GM19468 (cell line): Measurements from ENCODE around the gene COPS2.

ENCODE experiments used
- ATAC-seq: cut with Tn5 transposase; IDR thresholded peaks from one replicate; pipeline ENCODE4 v1.9.1; 2021; ENCODE audit warnings: mild to moderate bottlenecking, moderate library complexity, moderate number of reproducible peaks; ENCODE audit not compliant: unreplicated experiment; ENCODE audit errors: extremely low read depth

The COPS2 gene

DNA sequence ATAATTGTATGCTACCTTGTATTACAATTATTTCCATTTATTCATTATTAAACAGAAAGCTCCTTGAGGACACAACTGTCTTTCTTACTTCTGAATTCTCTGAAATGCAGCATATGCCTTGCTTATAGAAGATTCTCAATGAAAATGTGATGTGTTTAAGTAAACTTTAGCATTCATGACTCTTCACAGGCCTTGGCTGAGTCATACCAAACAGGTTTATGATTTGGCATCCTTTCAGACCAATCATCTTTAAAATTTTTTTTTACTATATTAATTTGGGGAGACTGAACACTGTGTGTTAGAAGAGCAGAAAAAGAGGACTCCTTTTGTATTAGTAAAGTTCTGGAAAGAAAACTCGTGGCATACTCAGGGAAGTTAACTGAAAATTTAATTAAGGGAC, 8.3 kb upstream of the COPS2 start:
- ATAC-seq = no peak

DNA sequence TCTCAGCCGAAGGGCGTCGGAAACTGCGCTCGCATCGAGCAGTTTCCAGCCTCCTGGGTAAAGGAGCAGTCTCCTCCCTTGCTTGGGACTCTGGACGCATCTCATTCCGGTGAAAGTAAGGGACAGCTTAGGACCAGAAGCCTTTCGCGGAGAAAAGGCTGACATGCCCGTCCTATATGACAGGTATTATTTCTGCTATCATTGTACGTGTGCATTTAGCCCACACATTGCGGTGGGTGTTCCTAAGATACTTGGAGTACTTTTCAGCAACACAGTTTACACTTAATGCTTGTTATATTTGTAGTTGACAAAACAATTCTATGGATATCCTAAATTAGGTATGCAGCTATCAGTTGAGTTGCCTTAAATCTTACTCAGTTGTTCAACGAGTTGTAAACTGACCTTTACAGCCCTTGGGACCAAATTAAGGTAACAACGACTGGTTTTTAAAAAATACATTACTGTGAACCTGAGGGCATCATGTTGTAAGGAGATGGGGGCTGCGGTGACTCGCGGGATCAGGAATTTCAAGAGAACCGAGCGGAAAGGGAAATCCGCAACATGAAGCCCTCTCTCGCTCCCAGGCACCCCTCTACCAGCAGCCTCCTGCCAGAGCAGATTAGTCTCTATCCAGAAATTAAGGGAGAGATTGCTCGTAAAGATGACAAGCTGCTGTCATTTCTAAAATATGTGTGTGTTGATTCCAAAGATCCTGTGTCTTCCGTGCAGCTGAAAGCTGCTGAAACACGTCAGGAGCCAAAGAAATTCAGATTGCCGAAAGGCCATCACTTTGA, 632 bp upstream of the COPS2 start:
- peak; percentile 2 for ATAC-seq

DNA sequence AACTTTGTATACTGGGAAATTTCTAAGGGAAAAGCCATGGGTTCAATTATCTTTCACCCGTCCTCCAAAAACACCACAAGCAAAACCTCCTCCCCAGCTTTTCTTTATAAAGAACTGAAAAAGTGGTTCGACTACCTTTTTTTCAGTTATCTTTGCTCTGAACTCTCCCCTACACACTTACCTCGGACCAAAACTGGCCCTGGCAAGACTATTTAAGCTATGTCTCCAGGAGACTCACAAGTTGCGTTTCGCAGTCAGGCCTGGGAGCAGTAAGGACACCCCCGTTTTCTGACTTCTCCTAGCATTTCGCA, 645 bp downstream of the COPS2 start:
- no peak for ATAC-seq

DNA sequence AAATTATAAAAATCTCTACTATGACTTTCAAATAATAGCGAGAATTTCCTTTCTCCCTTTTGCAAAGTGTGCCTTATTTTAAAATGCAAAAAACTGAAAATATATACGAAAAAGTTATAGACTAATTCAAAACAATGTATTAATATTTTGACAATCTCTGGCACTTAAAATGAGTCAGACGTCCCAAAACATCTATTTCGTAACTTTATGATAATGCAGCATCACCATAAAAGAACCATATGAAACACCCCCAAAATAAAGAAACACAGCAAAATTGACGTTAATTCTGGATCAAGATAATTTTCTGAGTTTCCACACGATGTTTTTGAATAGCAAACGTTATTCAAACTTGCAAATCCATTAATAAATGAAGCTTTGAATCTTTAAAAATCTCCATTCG, 1.0 kb downstream of the COPS2 start:
- ATAC-seq = no peak

DNA sequence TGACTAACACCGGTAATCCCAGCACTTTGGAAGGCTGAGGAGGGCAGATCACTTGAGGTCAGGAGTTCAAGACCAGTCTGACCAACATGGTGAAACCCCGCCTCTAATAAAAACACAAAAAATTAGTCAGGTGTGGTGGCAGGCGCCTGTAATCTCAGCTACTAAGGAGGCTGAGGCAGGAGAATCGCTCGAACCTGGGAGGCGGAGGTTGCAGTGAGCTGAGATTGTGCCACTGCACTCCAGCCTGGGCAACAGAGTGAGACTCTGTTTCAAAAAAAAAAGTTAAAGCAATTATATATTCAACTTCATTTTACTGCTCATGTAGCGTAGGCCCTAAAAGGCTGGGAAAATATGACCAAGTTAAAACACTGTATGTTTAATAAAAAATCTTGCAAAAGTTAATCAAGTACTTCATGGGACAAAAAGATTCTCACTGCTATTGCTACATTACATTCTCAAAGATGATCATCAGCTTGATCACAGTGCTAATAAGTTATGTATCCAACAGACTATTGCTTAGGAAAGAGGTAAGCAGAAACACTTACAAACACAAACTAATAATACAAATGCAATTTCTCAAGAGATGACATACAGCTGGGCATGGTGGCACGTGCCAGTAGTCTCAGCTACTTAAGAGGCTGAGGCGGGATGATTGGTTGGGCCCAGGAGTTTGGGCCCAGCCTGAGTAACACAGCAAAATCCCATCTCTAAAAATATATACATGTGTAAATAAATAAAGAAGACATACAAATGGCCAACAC, 2.7 kb downstream of the COPS2 start:
- ATAC-seq = no peak

DNA sequence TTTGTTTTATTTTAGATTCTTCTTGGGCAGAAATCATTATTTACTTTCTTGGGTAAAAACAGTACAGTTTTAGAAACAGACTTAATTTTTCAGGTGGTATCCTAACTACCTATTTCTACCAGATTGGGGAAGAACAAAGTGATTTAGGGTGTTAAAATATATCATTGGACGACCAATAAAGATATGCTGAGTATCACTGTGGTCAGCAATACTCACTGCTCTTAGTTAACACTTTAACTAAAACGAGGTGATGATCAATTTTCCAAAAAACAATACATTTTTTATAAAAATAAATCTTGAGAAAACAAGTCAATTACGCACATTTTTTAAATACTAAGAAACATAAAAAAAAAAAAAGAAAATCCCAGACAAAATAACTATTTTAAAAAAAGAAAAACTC, 3.6 kb downstream of the COPS2 start:
- ATAC-seq = no peak

DNA sequence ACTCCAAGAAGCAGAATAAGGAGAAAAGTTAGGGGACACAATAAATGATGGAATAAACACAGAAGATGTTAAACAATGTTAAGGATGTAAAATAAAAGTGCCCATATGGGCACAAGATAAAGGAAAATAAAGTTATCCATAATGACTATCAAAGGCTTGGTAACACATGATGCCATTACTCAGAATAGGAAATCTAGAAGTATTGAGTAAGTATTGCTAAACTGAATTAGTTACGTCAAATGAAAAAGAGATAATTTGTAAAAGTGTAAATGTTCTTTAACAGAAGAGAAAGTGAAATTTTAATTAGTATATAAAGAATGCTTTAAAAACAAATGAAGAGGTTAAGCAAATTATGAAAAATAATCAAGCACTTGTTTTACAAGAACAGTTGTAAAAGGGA, 6.7 kb downstream of the COPS2 start:
- no peak for ATAC-seq

DNA sequence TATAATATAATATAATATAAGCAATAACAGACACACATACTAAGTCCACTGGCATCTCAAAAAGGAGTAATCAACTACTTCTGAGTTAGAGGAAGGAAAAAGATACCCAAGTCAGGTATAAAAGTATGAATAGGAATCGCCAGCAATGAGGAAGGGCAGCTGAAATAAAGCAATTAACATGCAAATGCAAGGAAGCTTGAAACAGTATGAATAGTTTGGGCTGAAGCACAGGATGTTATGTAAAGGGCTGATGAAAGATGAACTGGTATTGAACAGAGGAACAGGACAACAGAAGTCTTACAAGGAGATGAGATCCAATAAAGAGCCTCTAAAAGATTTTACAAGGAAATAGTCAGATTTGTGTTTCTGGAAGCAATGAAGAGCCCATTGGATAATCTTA, 7.1 kb downstream of the COPS2 start:
- no peak for ATAC-seq

DNA sequence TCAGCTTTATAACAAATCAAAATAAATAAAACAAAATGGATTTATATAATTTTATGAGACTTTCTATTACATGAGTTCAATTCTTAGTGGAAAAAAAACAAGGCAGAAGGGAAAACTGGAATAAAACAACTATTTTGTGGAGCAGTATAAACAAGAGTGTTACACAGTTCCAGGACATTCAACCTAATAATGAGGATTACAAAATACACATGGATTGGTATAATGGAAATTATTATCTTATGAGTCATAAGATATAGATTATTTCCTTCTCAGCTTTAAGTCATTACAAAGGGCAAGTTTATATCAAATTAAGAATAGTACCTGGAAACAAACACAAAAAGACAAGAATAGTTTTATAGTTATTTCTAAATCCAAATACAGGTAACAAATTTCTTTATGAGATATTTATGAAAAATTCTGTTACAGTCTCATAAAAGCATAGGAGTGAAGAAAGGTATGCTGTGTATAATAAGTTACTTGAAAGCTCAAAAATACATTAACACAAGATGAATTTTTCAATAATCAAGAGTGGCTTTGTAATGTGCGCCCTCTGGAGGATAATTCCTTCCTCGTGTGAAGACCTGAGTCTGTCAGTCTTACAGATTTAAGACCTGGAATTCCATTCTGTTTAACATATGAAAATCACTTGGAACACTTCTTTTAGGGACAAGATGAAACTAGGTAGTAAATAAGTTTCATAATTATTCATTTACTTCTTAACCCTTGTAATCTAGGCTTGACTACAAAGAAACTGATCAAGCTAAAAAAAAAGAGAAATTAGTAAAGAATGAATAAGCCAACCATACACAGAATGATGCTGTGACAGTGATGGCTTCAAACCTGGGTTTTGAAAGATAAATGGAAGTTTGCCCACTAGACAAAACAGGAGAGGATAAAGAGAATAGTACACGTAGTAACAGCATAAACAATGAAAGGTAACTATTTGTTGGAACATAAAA, 9.5 kb downstream of the COPS2 start:
- ATAC-seq = no peak

DNA sequence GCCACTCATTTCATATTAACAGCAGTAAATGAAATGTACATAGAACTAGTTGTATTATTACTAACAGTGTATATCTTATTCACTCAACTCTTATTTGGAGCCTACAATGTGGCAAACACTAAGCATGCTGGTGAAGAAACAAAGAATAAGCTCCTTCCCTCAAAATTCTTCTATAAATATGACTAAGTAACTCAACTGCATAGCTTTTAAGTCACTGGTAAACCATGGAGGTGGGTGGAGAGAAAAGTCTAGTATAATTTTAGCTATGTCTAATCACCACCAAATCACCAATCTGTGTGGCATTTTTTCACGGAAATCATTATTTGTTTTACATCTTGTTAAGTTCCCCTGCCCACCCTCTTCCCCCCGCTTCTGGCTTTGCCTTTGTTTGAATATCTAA, 17.5 kb downstream of the COPS2 start:
- ATAC-seq = no peak

DNA sequence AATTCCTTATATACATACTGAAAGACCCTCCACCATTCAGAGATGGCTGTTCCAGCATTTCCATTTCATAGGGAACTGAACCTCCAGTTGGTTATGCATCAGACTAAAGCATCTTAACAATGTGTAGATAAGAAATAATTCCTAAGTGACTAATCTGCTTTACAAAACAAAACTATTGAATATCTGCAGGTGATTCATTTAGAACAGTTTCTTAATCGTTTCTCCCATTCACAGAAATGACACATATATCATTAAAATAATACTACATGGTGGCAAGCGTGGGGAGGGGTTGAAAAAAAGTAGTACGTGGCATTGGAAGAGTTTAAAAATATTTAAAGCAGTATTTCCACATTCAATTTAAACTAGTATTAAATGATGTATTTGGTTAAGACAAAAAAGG, 19.5 kb downstream of the COPS2 start:
- no peak for ATAC-seq

DNA sequence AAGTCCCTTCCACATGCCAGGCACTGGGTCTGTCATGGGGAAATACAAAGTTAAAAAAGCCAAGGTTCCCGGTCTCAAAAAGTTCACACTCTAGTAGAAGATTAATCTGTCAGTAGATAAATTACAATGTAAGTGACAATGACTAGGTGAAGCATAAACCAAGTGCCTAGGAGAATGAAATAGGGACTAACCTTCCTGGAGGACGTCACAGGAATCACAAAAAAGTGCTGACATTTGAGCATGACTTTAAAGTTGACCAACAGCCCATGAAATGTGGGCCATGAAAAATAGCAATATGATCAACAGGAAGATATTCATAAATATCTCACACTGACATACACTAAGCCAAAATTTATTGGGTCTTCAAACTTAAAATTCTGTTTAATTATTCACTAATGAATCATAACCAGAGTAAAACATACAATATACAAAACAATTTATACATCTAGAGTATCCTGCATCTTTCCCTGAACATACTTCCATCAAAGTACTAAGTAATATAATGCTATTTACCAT, 20.0 kb downstream of the COPS2 start:
- ATAC-seq = no peak

DNA sequence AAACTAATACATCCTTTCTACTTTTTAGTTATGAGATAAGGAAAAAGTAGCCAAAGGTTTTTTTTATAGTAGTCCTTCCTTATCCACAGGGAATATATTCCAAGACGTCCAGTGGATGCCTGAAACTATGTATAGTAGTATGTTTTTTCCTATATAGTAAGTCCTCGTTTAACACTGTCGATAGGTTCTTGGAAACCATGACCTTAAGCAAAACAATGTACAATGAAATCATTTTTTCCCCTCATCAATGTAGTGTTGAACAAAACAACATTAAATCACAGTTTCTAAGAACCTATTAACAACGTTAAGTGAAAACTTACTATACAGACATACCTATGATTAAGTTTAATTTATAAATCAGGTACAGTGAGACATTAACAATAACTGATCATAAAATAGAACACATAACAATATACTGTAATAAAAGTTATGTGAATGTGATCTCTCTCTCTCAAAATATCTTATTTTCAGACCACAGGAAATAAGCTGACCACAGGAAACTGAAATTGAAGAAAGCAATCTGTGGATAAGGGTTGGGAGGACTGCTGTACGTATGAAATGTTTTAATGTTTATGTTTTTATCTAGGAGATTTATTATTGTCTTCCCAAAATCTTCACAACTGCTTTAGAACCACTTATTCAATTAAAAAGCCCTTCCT, 20.6 kb downstream of the COPS2 start:
- no peak for ATAC-seq

DNA sequence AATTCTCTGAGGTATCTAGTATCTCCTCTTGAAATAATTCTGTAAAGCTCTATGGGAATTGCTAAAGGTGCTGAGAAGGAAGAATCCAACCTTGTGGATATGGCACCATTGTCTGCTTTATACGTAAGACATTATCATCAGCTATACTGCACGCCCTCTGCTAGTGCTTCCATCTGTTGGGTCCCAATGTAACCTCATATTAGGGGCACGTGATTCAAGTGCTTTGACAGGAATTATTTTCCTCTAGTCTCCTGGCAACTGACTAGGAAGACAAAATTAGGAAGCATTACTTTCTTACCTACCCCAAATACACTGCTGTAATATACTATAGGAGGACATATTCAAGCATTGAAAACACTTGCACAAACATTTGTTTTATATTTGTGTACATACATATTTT, 24.0 kb downstream of the COPS2 start:
- no peak for ATAC-seq

DNA sequence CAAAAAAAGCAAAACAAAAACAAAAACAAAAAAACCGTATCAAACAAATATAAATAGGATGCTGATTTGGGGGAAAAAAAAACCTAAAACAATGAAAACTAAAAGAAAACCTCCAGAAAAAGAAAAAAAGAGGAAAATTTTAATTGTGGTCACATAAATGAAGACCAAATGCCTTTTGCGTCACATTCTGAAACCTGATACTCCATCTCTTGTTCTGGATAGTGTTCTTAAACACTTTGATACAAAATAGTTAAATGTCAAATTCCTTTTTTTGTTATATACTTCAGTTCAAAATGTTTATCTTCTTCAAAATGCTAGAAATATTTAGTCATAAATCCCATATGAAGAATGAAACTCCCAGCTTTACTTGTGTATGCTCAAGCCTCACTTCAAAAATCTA, 31.0 kb downstream of the COPS2 start:
- ATAC-seq = no peak

DNA sequence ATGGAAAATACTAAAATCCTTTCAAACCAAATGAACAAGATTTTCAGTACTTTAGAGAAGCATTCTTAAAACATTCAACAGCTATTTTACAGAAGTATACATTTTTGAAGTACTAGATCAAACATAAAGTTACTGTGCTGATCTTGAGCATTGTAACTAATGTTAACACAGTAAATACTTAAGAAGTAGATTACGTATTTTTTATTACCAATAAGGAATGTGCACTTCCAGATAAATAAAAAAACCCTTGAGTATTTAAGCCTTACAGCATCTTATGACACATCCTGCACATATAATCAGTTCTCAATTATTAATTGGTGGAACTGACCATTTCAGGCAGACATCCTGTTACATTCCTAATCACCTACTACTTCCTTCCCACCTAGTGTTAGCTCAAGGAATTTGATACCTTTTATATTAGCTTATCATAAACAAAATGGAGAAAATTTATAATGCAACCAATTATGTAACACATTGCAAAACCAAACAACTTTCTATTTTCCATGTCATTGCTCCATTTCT, 32.8 kb downstream of the COPS2 start:
- no peak for ATAC-seq

DNA sequence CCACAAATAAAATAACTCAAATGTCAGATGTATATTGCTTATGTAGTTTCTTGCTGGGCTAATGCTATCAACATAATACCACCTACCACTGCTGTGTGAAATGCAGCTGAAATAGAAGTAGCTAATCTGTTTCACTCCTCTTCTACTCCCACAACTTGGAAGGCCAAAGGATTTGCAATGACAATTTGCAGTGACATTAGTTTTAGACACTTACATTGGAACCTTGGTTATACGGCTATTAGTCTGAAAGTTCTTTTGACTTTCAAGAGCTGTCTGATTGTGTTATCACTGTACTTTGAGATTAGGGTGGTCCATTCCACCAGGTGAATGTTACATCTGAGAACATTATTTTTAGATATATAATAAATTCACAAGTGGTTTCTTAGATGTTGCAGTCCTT, 33.5 kb downstream of the COPS2 start:
- ATAC-seq = no peak

DNA sequence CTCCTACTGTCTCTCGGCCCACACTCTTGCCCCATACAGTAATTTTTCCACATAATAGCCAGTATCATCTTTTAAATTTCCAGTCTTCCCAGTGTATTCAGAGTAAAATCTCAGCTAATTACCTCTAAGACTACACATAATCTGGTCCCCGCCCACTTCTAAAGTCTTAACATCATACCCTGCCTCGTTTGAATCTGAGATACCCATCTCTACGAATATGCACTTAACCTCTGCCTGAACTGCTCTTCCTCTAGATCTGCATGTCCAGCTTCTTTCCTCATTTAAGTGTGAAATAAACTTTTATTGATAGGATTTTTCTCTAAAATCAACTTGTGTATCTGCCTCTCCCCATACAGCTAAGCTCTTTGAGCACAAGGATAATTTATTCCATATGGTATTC, 34.6 kb downstream of the COPS2 start:
- no peak for ATAC-seq

DNA sequence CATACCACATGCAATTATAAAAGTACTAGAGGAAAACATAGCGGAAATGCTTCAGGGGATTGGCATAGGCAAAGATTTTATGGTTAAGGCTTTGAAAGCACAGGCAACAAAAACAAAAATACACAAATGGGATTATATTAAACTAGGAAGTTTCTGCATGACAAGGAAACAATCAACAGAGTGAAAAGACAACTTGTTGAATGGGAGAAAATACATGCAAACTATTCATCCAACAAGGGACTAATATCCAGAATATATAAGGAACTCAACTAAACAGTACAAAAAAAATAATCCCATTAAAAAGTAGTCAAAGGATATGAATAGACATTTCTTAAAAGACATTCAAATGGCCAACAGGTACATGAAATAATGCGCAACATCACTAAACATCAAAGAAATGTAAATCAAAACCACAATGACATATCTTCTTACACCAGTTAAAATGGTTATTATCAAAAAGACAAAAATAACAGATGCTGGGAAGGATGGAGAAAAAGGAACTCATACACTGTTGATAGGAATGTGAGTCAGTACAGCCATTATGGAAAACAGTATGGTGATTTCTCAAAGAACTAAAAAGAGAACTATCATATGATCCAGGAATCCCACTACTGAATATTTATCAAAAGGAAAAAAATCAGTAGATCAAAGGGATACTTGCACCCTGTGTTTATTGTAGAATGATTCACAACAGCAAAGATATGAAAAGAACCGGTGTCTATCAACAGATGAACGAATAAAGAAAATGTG, 39.1 kb downstream of the COPS2 start:
- no peak for ATAC-seq
